ENCODE measurements around the gene FAM13A.

Gene FAM13A

GRCh38 chr4:88702782-88703181 lies 354.2 kb downstream of the FAM13A start:
- no peak for DNase-seq

DNA sequence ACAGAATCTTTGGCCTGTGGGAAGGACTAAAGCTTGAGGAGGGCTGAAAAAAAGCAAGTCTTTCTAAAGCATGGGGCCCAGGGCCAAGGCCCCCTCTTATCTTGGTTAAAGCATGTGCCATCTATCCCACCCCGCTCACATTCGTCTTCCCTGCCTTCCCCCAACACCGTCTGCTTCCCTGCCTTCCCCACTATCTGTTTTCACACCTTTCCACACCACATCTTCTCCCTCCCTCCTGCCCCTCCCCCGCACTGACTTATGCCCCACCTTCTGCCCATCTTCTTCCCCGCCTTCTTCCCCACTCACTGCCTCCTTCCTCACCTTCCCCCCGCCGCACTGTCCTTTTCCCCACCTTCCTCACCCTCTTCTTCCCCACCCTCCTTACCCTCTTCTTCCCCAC lies 358.5 kb downstream of the FAM13A start:
- DNase-seq, result no peak

- DNase-seq, result peak; percentile 62
Measured at GRCh38 chr4:88697588-88698329, 359.2 kb downstream of the FAM13A start, which contains the start of gene NAP1L5. Gene NAP1L5 (minus strand): TSS chr4:88697829. CDS start chr4:88697754, 75 bp downstream.

DNA sequence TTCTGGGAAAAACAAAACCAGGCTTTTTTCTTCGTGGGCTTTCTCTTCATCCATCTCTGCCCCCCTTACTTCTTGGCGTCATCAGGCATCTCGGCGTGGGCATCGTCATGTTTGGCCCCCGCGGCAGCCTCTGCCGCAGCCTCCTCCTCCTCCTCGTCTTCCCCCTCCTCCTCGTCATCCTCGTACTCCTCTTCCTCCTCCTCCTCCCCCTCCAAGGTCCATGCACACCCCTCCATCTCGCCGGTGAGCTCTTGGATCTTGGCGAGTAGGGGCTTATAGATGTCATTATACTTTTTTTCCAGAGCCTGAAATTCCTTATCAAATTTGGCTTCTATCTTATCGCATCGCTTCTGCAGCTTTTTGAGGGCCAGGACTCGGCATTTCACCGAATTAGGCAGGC lies 359.8 kb downstream of the FAM13A start:
- DNase-seq, result no peak

GRCh38 chr4:88696630-88697029 lies 360.4 kb downstream of the FAM13A start:
- no peak for DNase-seq

GRCh38 chr4:88693792-88694191 lies 363.2 kb downstream of the FAM13A start:
- no peak for DNase-seq

- DNase-seq, result peak; percentile 25
Measured at GRCh38 chr4:88690355-88690754, 366.6 kb downstream of the FAM13A start.

GRCh38 chr4:88681209-88681608 lies 375.8 kb downstream of the FAM13A start:
- DNase-seq, result no peak
